HG02759 (cell line): Measurements from ENCODE around the gene SEC16A.
A peak's percentile ranks its signal among the peaks of the same experiment; 100 is the strongest.

Experiments used
- ATAC-seq: cut with Tn5 transposase; IDR thresholded peaks from one replicate; pipeline ENCODE4 v1.9.1; 2021; ENCODE audit warnings: mild to moderate bottlenecking, moderate library complexity; ENCODE audit not compliant: unreplicated experiment

The SEC16A gene

DNA sequence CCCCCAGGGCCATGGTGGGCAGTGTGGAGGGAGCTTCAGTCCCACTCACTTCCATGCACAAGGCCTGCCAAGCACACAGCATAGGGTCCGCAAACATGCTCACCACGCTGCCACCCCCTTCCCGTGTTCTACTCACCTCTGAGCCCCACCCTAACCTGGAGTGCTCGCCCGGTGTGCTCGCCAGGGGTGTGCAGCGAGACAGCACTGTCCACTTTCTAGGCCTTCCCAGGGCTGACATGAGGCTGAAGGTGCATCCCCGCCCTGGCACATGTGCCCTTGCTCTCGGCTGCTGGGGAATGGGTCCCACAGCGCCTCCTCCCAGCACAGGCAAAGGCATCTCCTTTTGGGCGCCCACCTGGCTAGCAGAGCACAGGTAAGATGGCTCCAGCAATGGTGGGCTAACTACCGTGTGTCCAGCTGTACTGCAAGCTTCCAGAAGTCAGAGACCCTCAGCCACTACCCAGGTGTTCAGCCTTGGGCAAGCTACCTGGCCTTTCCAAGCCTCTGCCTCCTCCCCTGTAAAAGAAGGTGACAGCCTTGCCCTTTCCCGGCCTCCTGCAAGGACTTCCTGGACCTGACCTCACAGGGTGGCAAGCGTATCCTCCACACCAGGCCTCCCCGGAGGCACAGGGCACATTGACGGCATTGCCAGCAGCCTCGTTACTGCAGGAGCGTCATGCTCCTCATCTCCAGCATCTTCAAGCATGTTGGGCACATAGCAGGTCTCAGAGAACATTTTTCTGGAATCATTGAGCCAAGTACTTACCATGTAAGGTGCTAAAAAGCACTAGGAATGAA lies 4.2 kb upstream of the SEC16A start:
- no peak for ATAC-seq

- no peak for ATAC-seq
These were observed 3.3 kb upstream of the SEC16A start for GRCh38 chr9:136486131-136486530.

GRCh38 chr9:136485049-136486045 lies 2.5 kb upstream of the SEC16A start:
- ATAC-seq, result no peak

- no peak for ATAC-seq
These were observed 1.6 kb upstream of the SEC16A start for GRCh38 chr9:136484153-136485048.

DNA sequence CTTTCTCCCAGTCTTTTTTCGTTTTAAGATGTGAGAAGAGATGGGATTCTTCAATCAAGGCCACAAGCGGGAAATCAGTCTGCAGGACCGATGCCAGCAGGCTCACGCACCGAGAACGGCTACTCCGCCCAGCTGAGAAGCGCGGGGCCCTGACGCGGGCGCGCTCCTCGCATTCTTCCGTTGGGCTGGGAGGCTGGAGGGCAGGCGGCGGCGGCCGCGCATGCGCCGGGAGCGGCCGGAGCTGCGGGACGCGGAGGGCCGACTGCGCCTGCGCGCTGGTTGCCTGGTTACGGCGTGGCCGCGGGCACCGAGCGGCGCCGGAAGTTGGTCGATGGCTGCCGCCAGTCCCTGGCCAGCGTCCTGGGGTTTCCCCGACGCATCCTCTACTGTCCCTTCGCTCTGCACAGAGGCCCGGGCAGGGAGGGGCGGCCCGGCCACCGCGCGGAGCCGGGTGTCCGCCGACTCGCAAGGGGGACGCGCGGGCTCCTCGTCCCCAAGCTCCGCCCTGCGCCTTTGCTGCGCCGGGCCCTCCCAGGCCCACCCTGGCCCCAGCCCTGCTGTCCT lies 831 bp upstream of the SEC16A start:
- peak; percentile 71 for ATAC-seq

- no peak for ATAC-seq
These were observed 621 bp downstream of the SEC16A start for GRCh38 chr9:136482046-136482792.

- no peak for ATAC-seq
These were observed 1.3 kb downstream of the SEC16A start for GRCh38 chr9:136481558-136481957.

DNA sequence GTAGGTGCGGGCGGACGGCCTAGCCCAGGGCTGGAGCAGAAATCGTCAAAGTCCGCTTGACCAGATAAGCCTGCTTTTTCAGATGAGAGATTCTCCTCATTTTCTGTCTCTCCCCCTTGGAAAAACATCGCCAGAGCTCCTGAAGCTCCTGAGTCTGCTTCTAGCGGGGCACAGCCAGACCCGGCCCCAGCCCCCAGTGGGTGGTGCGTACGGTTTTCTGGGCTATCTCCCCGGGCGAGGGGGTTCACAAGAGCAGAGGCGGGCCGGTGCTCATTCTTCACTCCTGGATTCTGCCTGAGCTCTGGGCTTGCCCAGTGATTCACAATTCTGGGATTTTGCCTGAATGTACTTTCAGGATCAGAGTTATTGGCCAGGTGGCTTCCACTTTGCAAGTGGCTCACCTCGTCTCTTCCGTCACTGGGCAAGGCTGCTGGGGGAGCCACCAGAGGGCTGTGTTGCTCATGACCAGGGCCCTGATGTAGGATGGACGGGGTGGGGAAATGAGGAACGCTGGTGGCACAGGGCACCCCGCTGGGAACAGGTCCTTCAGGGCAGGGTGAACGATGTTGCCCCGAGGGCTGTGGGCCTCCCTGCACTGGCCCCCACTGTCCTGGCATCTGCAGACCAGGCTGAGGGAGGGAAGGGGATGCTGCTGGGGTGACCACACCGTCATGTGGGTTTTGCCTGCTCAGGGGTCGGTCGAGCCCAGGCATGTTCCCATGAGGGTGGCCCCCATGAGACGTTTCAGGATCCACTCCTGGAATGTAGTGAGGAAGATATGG lies 6.3 kb downstream of the SEC16A start:
- ATAC-seq, result no peak

DNA sequence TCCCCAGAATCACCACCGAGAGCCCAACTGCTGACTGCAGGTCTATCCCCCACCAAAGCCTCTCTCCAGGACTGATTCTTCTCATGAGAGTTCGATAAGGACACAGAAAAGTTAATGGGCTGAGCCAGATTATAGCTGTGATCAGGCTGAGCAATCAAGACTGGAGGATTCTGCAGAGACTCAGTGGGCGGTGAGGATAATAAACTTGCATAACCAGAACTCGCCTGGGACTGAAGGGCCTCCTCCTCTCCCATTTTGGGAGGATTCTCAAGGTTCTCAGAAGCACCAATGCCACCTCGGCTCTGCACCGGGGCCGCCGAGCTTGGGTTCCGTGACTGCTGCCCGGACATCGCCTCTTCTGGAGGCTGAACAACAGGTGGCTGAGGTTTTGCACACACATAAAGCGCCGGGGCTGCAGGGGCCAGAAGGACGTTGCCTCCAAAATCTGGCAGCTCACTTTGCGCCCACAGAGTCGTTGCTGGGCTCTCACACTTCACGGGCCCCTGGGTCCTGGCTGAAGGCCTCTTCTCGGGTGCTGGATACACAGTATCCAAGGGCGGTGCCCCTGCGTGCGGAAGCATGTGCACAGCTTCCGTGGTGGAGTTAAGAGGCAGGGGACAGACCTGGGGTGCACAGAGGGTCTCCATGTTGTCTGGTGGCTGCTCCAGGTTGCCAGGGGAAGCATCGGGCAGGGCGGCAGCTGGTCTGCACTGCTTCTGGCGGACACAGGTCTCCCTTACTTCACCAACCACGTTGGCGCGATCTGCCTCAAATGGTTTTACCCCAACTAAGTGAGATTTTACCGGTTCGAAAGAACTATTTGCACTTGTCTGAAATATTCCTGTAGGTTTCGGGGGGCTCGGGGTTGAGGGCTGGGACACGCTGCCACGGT lies 7.6 kb downstream of the SEC16A start:
- no peak for ATAC-seq

DNA sequence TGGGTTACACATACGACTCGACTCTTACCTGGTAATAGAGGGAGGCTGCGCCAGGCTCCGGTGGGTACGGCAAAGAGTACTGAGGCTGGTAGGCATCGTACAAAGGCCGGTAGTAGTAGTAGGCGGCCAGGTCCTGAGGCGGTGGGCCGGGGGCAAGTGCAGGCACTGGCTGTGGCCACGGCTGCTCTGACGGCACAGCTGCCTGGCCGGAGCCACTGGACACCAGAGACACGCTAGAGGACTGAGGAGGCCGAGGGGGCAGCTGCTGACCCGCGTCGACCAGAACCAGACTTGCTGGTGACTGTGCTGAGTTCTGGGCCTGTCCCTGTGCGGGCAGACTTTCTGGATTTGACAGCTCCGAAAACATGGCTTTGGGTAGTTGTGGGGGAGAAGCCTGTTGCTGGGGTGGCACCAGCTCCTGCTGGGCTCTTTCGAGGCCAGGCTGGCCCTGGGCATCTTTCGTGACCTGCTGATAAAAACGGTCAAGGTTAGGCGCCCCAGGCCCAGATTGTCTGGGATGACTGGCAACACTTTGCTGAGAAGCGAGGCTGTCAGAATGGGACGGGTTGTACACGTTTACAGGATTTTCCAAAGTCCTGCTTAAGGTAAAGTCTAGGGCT lies 8.7 kb downstream of the SEC16A start:
- no peak for ATAC-seq

DNA sequence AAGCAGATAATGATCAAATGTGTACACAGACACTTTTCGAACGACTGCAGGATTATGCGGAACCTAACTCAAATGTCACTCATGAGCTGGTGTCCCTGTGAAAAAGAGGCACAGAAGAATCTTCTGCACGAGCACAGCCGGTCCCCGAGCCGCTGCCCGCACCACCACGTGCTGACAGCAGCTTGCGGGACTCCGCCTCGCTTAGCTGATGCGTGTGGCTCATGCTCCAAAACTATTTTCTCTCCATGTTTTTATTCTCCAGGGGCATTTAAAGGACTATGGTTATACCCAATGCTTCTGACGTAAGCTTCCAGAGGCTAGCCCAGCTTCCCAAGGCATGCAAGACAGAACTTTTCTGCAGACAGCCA lies 9.5 kb downstream of the SEC16A start:
- no peak for ATAC-seq

- no peak for ATAC-seq
These were observed 10.0 kb downstream of the SEC16A start for GRCh38 chr9:136472640-136473353.

GRCh38 chr9:136471802-136472487 lies 10.9 kb downstream of the SEC16A start:
- no peak for ATAC-seq

DNA sequence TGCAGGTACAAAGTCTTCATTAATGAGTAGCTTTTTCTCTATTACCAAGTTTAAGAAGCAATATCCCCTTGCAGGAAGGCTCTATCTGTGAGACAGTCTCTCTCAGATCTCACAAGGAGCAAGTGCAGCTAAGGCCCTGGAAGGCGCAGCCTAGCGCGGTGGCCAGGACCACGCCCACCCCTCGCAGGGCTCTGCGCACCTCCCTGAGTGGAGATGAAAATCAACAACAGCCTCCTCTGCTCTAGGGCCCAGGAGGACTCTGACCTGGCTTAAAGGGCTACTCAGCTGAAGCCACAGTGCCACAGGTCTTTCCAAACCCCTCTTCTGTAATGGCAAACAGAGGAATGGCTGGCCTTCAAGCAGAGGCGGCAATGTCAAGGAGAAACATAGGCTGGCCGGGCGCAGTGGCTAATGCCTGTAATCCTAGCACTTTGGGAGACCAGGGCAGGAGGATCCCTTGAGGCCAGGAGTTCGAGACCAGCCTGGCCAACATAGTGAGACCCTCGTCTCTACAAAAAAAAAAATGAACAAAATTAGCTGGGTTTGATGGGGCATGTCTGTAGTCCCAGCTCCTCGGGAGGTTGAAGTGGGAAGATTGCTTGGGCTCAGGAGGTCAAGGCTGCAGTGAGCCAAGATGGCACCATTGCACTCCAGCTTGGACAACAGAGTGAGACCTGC lies 11.9 kb downstream of the SEC16A start:
- no peak for ATAC-seq

DNA sequence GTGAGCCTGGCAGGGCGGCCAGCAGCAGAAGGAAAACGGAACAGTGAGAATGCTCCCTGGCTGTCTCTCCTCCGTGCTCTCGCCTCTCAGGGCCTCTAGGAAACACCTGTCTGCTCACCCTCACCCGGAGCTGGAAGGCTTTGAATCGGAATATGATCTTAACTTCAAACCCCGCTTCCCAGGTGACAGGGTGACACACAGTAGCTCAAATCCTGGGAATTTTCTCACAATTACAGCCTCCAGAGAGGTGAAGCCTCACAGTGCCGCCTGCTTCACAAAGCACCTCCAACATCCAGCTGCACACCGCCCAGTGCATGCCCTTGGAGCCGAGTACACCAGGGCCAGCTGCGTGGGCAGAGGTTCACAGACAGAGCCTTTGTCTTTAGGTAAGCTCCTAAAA lies 12.5 kb downstream of the SEC16A start:
- no peak for ATAC-seq

- ATAC-seq, result no peak
These were observed 15.1 kb downstream of the SEC16A start for GRCh38 chr9:136467766-136468165.
